Glutamatergic neuron (in vitro differentiated cells): Measurements from ENCODE around the gene CAPS. TPM values are rescaled to one million over a fixed set of nuclear protein-coding genes. Genes with fewer than 3 reads are reported as not detected.

Experiments
- DNase-seq: peaks from one replicate; pipeline ENCODE4 v3.0.0; 2022
- H3K27ac Mint-ChIP-seq: one replicate; pipeline ENCODE4 v1.8.0; 2020; ENCODE audit warnings: mild to moderate bottlenecking, mixed read lengths, inconsistent platforms; ENCODE audit not compliant: unreplicated experiment
- H3K27me3 Mint-ChIP-seq: one replicate; pipeline ENCODE4 v1.8.0; 2020; ENCODE audit warnings: mild to moderate bottlenecking, moderate library complexity, mixed read lengths, inconsistent platforms; ENCODE audit not compliant: unreplicated experiment
- H3K36me3 Mint-ChIP-seq: one replicate; pipeline ENCODE4 v1.8.0; 2020; ENCODE audit warnings: mild to moderate bottlenecking, mixed read lengths, inconsistent platforms; ENCODE audit not compliant: unreplicated experiment
- H3K4me1 Mint-ChIP-seq: one replicate; pipeline ENCODE4 v1.8.0; 2020; ENCODE audit warnings: mild to moderate bottlenecking, low read depth, mixed read lengths, inconsistent platforms; ENCODE audit not compliant: unreplicated experiment
- H3K4me3 Mint-ChIP-seq: one replicate; pipeline ENCODE4 v1.8.0; 2020; ENCODE audit warnings: mild to moderate bottlenecking, mixed read lengths, inconsistent platforms; ENCODE audit not compliant: unreplicated experiment
- H3K9me3 Mint-ChIP-seq: one replicate; pipeline ENCODE4 v1.8.0; 2020; ENCODE audit warnings: mild to moderate bottlenecking, moderate library complexity, mixed read lengths, inconsistent platforms; ENCODE audit not compliant: unreplicated experiment
- CTCF ChIP-seq: fragments of 200-600 bp; sonication (generic); IDR thresholded peaks from one replicate; pipeline ENCODE4 v1.5.0; 2021; ENCODE audit not compliant: partially characterized antibody, unreplicated experiment
- total RNA-seq: library from RNA; stranded (reverse); fragmentation: NEBNext Ultra II Directional; extraction: Animal tissue kit (Norgen Biotek cat#: 25700); gene quantifications from one replicate; pipeline ENCODE4 v1.2.1, GENCODE V29; 2021; ENCODE audit not compliant: unreplicated experiment

Gene CAPS
- total RNA-seq, 1 donor from 2014 or later, result 9.9 TPM

- H3K36me3 Mint-ChIP-seq, result peaks cover 4% of the 10 kb centered on the region
- DNase-seq, result no peak
- peaks cover 6% of the 10 kb centered on the region for H3K4me1 Mint-ChIP-seq
Observed at GRCh38 chr19:5926641-5927440, 12.8 kb downstream of the CAPS start.

GRCh38 chr19:5927441-5927821, 13.4 kb downstream of the CAPS start:
- DNase-seq, result no peak
- Mint-ChIP-seq H3K4me1 (peaks cover 8% of the 10 kb centered on the region), H3K36me3 (peaks cover 4% of the 10 kb centered on the region), H3K4me3 (no peak overlapping the region), H3K27ac (no peak overlapping the region), H3K27me3 (peaks cover 3% of the 10 kb centered on the region), H3K9me3 (no peaks in the 10 kb centered on the region)
- TF ChIP-seq CTCF, result no peak

More at GRCh38 chr19:5926641-5927440, 12.8 kb downstream of the CAPS start:
- no peak for TF ChIP-seq CTCF
- Mint-ChIP-seq H3K9me3 (no peaks in the 10 kb centered on the region), H3K27ac (no peak overlapping the region), H3K4me3 (no peak overlapping the region), H3K27me3 (peaks cover 5% of the 10 kb centered on the region)

GRCh38 chr19:5929179-5929578, 15.1 kb downstream of the CAPS start:
- no peak overlapping the region for H3K27ac Mint-ChIP-seq

GRCh38 chr19:5929625-5930024, 15.6 kb downstream of the CAPS start:
- H3K27ac Mint-ChIP-seq, result no peak overlapping the region
- H3K9me3 Mint-ChIP-seq, result no peaks in the 10 kb centered on the region
- TF ChIP-seq CTCF, result no peak
- peaks cover 2% of the 10 kb centered on the region for H3K27me3 Mint-ChIP-seq
- no peak for DNase-seq
- H3K4me1 Mint-ChIP-seq, result peaks cover 18% of the 10 kb centered on the region
- no peaks in the 10 kb centered on the region for H3K36me3 Mint-ChIP-seq
- H3K4me3 Mint-ChIP-seq, result no peak overlapping the region

More at GRCh38 chr19:5929179-5929578, 15.1 kb downstream of the CAPS start:
- Mint-ChIP-seq H3K4me1 (peaks cover 15% of the 10 kb centered on the region), H3K27me3 (peaks cover 3% of the 10 kb centered on the region), H3K9me3 (no peaks in the 10 kb centered on the region), H3K4me3 (no peak overlapping the region), H3K36me3 (no peaks in the 10 kb centered on the region)
- DNase-seq, result no peak
- TF ChIP-seq CTCF, result no peak

- no peak for TF ChIP-seq CTCF
- H3K4me1 Mint-ChIP-seq, result peaks cover 34% of the 10 kb centered on the region
- no peaks in the 10 kb centered on the region for H3K36me3 Mint-ChIP-seq
- H3K4me3 Mint-ChIP-seq, result no peak overlapping the region
- DNase-seq, result no peak
- no peaks in the 10 kb centered on the region for H3K9me3 Mint-ChIP-seq
- peaks cover 2% of the 10 kb centered on the region for H3K27me3 Mint-ChIP-seq
- H3K27ac Mint-ChIP-seq, result no peak overlapping the region
Observed at GRCh38 chr19:5931251-5931650, 17.2 kb downstream of the CAPS start.
